Smooth muscle cell (in vitro differentiated cells): ENCODE data around the gene PDIA2. TPM values are rescaled to one million over a fixed set of nuclear protein-coding genes. Genes with fewer than 3 reads are reported as not detected.

ENCODE experiments used
- DNase-seq: peaks from one replicate; lab custom pipeline; 2025; ENCODE audit not compliant: unreplicated experiment; lab: John Stamatoyannopoulos, UW
- H2AFZ ChIP-seq: fragments of 200-600 bp; sonication (generic); 2 replicates; pipeline ENCODE4 v1.6.0; 2016; ENCODE audit warnings: antibody characterized with exemption, low read depth, mild to moderate bottlenecking
- H3F3A ChIP-seq: fragments of 200-600 bp; sonication (generic); 2 replicates; pipeline ENCODE4 v1.6.0; 2017; ENCODE audit warnings: antibody characterized with exemption, low read depth
- H3K27ac ChIP-seq: fragments of 200-600 bp; sonication (generic); 2 replicates; pipeline ENCODE4 v1.5.1; 2016; ENCODE audit warnings: low read depth, mild to moderate bottlenecking
- H3K27me3 ChIP-seq: fragments of 200-600 bp; sonication (generic); 2 replicates; pipeline ENCODE4 v1.6.1; 2016; ENCODE audit warnings: low read depth, mild to moderate bottlenecking
- H3K36me3 ChIP-seq: fragments of 200-600 bp; sonication (generic); 2 replicates; pipeline ENCODE4 v1.5.1; 2016; ENCODE audit warnings: low read depth
- H3K4me1 ChIP-seq: fragments of 200-600 bp; sonication (generic); 2 replicates; pipeline ENCODE4 v1.5.1; 2016; ENCODE audit warnings: low read depth
- H3K4me2 ChIP-seq: fragments of 200-600 bp; sonication (generic); 2 replicates; pipeline ENCODE4 v1.6.0; 2016; ENCODE audit warnings: mild to moderate bottlenecking
- H3K4me3 ChIP-seq: fragments of 200-600 bp; sonication (generic); 2 replicates; pipeline ENCODE4 v1.5.1; 2016; ENCODE audit warnings: mild to moderate bottlenecking
- H3K79me2 ChIP-seq: fragments of 200-600 bp; sonication (generic); 2 replicates; pipeline ENCODE4 v1.6.0; 2016; ENCODE audit warnings: low read depth, mild to moderate bottlenecking
- H3K9ac ChIP-seq: fragments of 200-600 bp; sonication (generic); 2 replicates; pipeline ENCODE4 v1.6.0; 2016; ENCODE audit warnings: low read depth
- H3K9me3 ChIP-seq: fragments of 200-600 bp; sonication (generic); replicated peaks from 2 replicates; pipeline ENCODE4 v1.5.1; 2016; ENCODE audit warnings: low read depth
- H4K20me1 ChIP-seq: fragments of 200-600 bp; sonication (generic); 2 replicates; pipeline ENCODE4 v1.6.0; 2016; ENCODE audit warnings: low read depth
- CTCF ChIP-seq: fragments of 200-600 bp; sonication (generic); IDR thresholded peaks from 2 replicates; pipeline ENCODE4 v1.5.1; 2017; ENCODE audit warnings: borderline replicate concordance, mild to moderate bottlenecking, antibody characterized with exemption; ENCODE audit not compliant: insufficient read depth, poor library complexity, severe bottlenecking
- WGBS: methylation state at CpG from one replicate; pipeline ENCODE4 v1.1.7; 2016; ENCODE audit warnings: low lambda C conversion rate; 5-methylcytosine and 5-hydroxymethylcytosine counted together
- polyA plus RNA-seq: library from polyadenylated mRNA; unstranded; fragments of >200 nt; fragmentation: Nextera tagmentation; extraction: Ambion mirVana; gene quantifications from 2 replicates; pipeline ENCODE4 v1.2.1, GENCODE V29; 2016
- total RNA-seq: library from RNA; depleted of rRNA; stranded (reverse); fragments of >200 nt; gene quantifications from 2 replicates; pipeline ENCODE4 v1.2.3, GENCODE V29; 2014

The PDIA2 gene
- total and polyA plus RNA-seq, 2 experiments from 2014 or later, result 0.18 to 0.86 TPM

- Histone ChIP-seq H3K4me3 (no peak overlapping the region), H3K9me3 (no peaks in the 10 kb centered on the region), H3K4me1 (no peaks in the 10 kb centered on the region), H4K20me1 (no peaks in the 10 kb centered on the region), H3K79me2 (no peaks in the 10 kb centered on the region), H3K9ac (no peak overlapping the region), H3K36me3 (no peaks in the 10 kb centered on the region), H3K27me3 (no peaks in the 10 kb centered on the region), H3F3A (no peaks in the 10 kb centered on the region), H3K4me2 (no peak overlapping the region), H2AFZ (no peak overlapping the region), H3K27ac (no peak overlapping the region)
- WGBS, result 98% methylated on average over 29 of the region's 29 CpGs
- DNase-seq, result no peak
- no peak for TF ChIP-seq CTCF
These were observed 20.7 kb upstream of the PDIA2 start for GRCh38 chr16:262121-262745.

- H3K4me1 ChIP-seq, result no peaks in the 10 kb centered on the region
- H4K20me1 ChIP-seq, result no peaks in the 10 kb centered on the region
- H3K4me3 ChIP-seq, result no peak overlapping the region
- no peaks in the 10 kb centered on the region for H3K36me3 ChIP-seq
- 97% methylated on average over 35 of the region's 35 CpGs for WGBS
- H3K9ac ChIP-seq, result no peak overlapping the region
- H3K9me3 ChIP-seq, result no peaks in the 10 kb centered on the region
- no peaks in the 10 kb centered on the region for H3K79me2 ChIP-seq
- H3K4me2 ChIP-seq, result no peak overlapping the region
- H3K27me3 ChIP-seq, result no peaks in the 10 kb centered on the region
- no peaks in the 10 kb centered on the region for H3F3A ChIP-seq
- H2AFZ ChIP-seq, result no peak overlapping the region
- no peak for DNase-seq
- H3K27ac ChIP-seq, result no peak overlapping the region
- no peak for TF ChIP-seq CTCF
These were observed 19.7 kb upstream of the PDIA2 start for GRCh38 chr16:263182-263774.

- TF ChIP-seq CTCF, result no peak
- Histone ChIP-seq H3K4me1 (no peaks in the 10 kb centered on the region), H3K36me3 (no peaks in the 10 kb centered on the region), H3K79me2 (no peaks in the 10 kb centered on the region), H3K9me3 (no peaks in the 10 kb centered on the region), H3F3A (no peaks in the 10 kb centered on the region), H3K4me3 (no peak overlapping the region), H4K20me1 (no peaks in the 10 kb centered on the region), H3K4me2 (no peak overlapping the region), H2AFZ (no peak overlapping the region), H3K27me3 (no peaks in the 10 kb centered on the region), H3K27ac (no peak overlapping the region), H3K9ac (no peak overlapping the region)
- no peak for DNase-seq
- whole genome bisulfite sequencing, result 97% methylated on average over 17 of the region's 17 CpGs
These were observed 19.0 kb upstream of the PDIA2 start for GRCh38 chr16:263944-264343.

GRCh38 chr16:264440-264951 lies 18.5 kb upstream of the PDIA2 start:
- TF ChIP-seq CTCF, result no peak
- H3K4me3 ChIP-seq, result no peak overlapping the region
- H3K27me3 ChIP-seq, result no peaks in the 10 kb centered on the region
- no peaks in the 10 kb centered on the region for H4K20me1 ChIP-seq
- H3K4me1 ChIP-seq, result no peaks in the 10 kb centered on the region
- H3K27ac ChIP-seq, result no peak overlapping the region
- WGBS, result 98% methylated on average over 17 of the region's 23 CpGs
- H2AFZ ChIP-seq, result no peak overlapping the region
- H3K36me3 ChIP-seq, result no peaks in the 10 kb centered on the region
- H3K79me2 ChIP-seq, result no peaks in the 10 kb centered on the region
- no peaks in the 10 kb centered on the region for H3K9me3 ChIP-seq
- H3F3A ChIP-seq, result no peaks in the 10 kb centered on the region
- H3K9ac ChIP-seq, result no peak overlapping the region
- H3K4me2 ChIP-seq, result no peak overlapping the region
- DNase-seq, result no peak
